IPS DF 6.9 (cell line): Measurements from ENCODE around the gene COLEC12.
A peak's percentile ranks its signal among the peaks of the same experiment; 100 is the strongest.

Source experiments
- DNase-seq: peaks from one replicate; pipeline ENCODE4 v3.0.0-alpha.2; 2013; ENCODE audit warnings: low read depth, low spot score
- H3K27ac ChIP-seq: one replicate; pipeline ENCODE4 v1.5.1; 2013; ENCODE audit warnings: low read length, control low read depth
- H3K27me3 ChIP-seq: 2 replicates; pipeline ENCODE4 v1.6.1; 2013; ENCODE audit warnings: mild to moderate bottlenecking, low read length; ENCODE audit not compliant: control insufficient read depth, insufficient read depth
- H3K36me3 ChIP-seq: 2 replicates; pipeline ENCODE4 v1.6.1; 2013; ENCODE audit warnings: low read length; ENCODE audit not compliant: control insufficient read depth, insufficient read depth
- H3K4me1 ChIP-seq: 2 replicates; pipeline ENCODE4 v1.6.1; 2013; ENCODE audit warnings: low read length; ENCODE audit not compliant: control insufficient read depth, insufficient read depth
- H3K4me3 ChIP-seq: 2 replicates; pipeline ENCODE4 v1.5.1; 2013; ENCODE audit warnings: mild to moderate bottlenecking, low read length
- H3K9me3 ChIP-seq: 2 replicates; pipeline ENCODE4 v1.6.1; 2013; ENCODE audit warnings: low read length, inconsistent platforms; ENCODE audit not compliant: control insufficient read depth, insufficient read depth
- WGBS: extraction: QIAGEN DNeasy Blood & Tissue Kit; methylation state at CpG from one replicate; pipeline ENCODE4 v1.1.7; 2013; ENCODE audit warnings: mixed read lengths, missing lambda C conversion rate; ENCODE audit not compliant: insufficient read length, insufficient coverage; 5-methylcytosine and 5-hydroxymethylcytosine counted together

The COLEC12 gene

GRCh38 chr18:492451-492850 lies 8.1 kb downstream of the COLEC12 start:
- no peak overlapping the region for H3K4me3 ChIP-seq
- H3K9me3 ChIP-seq, result no peaks in the 10 kb centered on the region
- H3K4me1 ChIP-seq, result no peaks in the 10 kb centered on the region
- WGBS, result no CpG with 5 or more reads among the region's 5 CpGs
- no peak overlapping the region for H3K27ac ChIP-seq
- no peak for DNase-seq
- H3K36me3 ChIP-seq, result no peaks in the 10 kb centered on the region
- H3K27me3 ChIP-seq, result no peaks in the 10 kb centered on the region

GRCh38 chr18:490624-491023 lies 9.9 kb downstream of the COLEC12 start:
- DNase-seq, result no peak
- H3K27ac ChIP-seq, result no peak overlapping the region
- no peaks in the 10 kb centered on the region for H3K9me3 ChIP-seq
- no CpG with 5 or more reads among the region's 4 CpGs for WGBS
- H3K27me3 ChIP-seq, result no peaks in the 10 kb centered on the region
- no peaks in the 10 kb centered on the region for H3K36me3 ChIP-seq
- H3K4me1 ChIP-seq, result no peaks in the 10 kb centered on the region
- no peak overlapping the region for H3K4me3 ChIP-seq

DNA sequence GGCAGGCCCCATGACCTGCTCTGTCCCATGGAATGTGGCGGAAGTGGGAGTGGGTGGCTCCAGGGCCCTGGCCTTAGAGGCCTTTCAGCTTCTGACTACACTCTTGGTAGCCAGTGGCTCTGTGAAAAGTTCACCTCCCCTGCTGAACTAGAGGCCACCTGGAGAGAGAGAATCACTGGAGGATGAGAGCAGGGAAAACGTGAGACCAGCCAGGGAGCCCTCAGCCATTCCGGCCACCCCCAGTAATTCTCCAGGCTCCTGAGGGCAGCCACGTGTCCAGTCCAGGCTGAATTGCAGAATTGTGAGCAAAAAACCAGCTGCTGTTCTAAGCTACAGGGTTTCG lies 10.5 kb downstream of the COLEC12 start:
- Histone ChIP-seq H3K9me3 (no peaks in the 10 kb centered on the region), H3K4me3 (no peak overlapping the region), H3K27ac (no peak overlapping the region), H3K36me3 (no peaks in the 10 kb centered on the region), H3K4me1 (no peaks in the 10 kb centered on the region), H3K27me3 (no peaks in the 10 kb centered on the region)
- WGBS, result no CpG with 5 or more reads among the region's 5 CpGs
- no peak for DNase-seq

- H3K27me3 ChIP-seq, result no peaks in the 10 kb centered on the region
- no peak overlapping the region for H3K4me3 ChIP-seq
- no peak overlapping the region for H3K27ac ChIP-seq
- no peaks in the 10 kb centered on the region for H3K9me3 ChIP-seq
- no peaks in the 10 kb centered on the region for H3K36me3 ChIP-seq
- WGBS, result no CpG with 5 or more reads among the region's 8 CpGs
- H3K4me1 ChIP-seq, result no peaks in the 10 kb centered on the region
- no peak for DNase-seq
These were observed 11.1 kb downstream of the COLEC12 start for GRCh38 chr18:489244-490023.

GRCh38 chr18:486929-487740 lies 13.4 kb downstream of the COLEC12 start:
- Histone ChIP-seq H3K4me1 (no peaks in the 10 kb centered on the region), H3K9me3 (no peaks in the 10 kb centered on the region), H3K27me3 (no peaks in the 10 kb centered on the region), H3K36me3 (no peaks in the 10 kb centered on the region), H3K4me3 (no peak overlapping the region), H3K27ac (no peak overlapping the region)
- no peak for DNase-seq
- WGBS, result 100% methylated on average over 1 of the region's 3 CpGs

- H3K9me3 ChIP-seq, result no peaks in the 10 kb centered on the region
- no peaks in the 10 kb centered on the region for H3K36me3 ChIP-seq
- no peaks in the 10 kb centered on the region for H3K27me3 ChIP-seq
- H3K27ac ChIP-seq, result no peak overlapping the region
- no peak for DNase-seq
- no CpG with 5 or more reads among the region's 4 CpGs for WGBS
- no peaks in the 10 kb centered on the region; the same call in 1 of the 2 replicates for H3K4me1 ChIP-seq
- no peak overlapping the region for H3K4me3 ChIP-seq
These were observed 15.6 kb downstream of the COLEC12 start for GRCh38 chr18:484749-485464.

- no peak overlapping the region for H3K4me3 ChIP-seq
- H3K36me3 ChIP-seq, result no peaks in the 10 kb centered on the region
- WGBS, result no CpG with 5 or more reads among the region's 5 CpGs
- H3K9me3 ChIP-seq, result no peaks in the 10 kb centered on the region
- H3K27ac ChIP-seq, result no peak overlapping the region
- H3K27me3 ChIP-seq, result no peaks in the 10 kb centered on the region
- no peak for DNase-seq
- peaks cover 1% of the 10 kb centered on the region for H3K4me1 ChIP-seq
These were observed 21.8 kb downstream of the COLEC12 start for GRCh38 chr18:478681-479080.

DNA sequence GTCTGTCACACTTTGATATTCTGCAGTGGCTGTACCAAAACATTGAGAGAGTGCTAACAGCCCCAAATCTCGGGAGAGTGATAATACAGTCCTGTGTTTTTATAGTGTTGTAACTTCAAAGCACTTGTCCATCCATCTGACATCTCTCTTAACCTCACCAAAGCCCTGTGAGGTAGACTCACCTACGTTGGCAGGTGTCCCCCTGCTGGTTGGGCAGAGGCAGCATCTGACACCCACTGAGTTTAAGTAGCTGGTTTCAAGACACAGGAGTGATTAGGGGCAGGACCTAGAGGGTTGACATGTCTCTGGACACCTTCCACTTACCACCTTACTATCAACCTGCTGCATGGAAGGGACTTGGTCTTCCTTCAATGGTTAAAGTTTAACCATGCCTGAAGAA lies 22.9 kb downstream of the COLEC12 start:
- no peak overlapping the region for H3K27ac ChIP-seq
- no peaks in the 10 kb centered on the region for H3K9me3 ChIP-seq
- peaks cover 1% of the 10 kb centered on the region for H3K4me1 ChIP-seq
- DNase-seq, result no peak
- no peak overlapping the region for H3K4me3 ChIP-seq
- WGBS, result no CpG with 5 or more reads among the region's 2 CpGs
- no peaks in the 10 kb centered on the region for H3K36me3 ChIP-seq
- H3K27me3 ChIP-seq, result no peaks in the 10 kb centered on the region

DNA sequence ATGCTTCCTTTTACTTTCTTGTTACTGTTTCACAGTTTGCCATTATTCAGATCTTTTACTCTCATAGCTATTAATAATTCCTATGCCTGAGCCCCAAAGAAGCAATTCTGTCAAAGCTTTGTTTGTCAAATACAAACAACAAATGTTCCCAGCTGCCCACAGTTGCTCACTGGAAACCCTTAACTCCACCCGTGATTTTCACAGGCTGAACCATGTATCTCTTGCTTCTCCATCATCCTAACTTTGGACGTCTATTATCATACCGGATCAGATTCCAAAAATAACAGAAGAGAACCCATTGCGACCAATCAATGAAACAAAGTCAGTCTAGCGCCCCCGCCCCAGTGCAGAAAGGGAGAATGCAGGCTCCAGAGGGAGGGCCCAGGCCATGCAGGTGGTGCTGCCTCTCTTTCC lies 24.2 kb downstream of the COLEC12 start:
- WGBS, result no CpG with 5 or more reads among the region's 6 CpGs
- Histone ChIP-seq H3K9me3 (no peaks in the 10 kb centered on the region), H3K27ac (no peak overlapping the region), H3K4me3 (no peak overlapping the region), H3K36me3 (no peaks in the 10 kb centered on the region), H3K27me3 (no peaks in the 10 kb centered on the region), H3K4me1 (peaks cover 1% of the 10 kb centered on the region)
- no peak for DNase-seq

- DNase-seq, result peak; percentile 54
- no peak overlapping the region for H3K4me3 ChIP-seq
- no peaks in the 10 kb centered on the region for H3K36me3 ChIP-seq
- peaks cover 1% of the 10 kb centered on the region; the same call in 1 of the 2 replicates for H3K4me1 ChIP-seq
- H3K9me3 ChIP-seq, result no peaks in the 10 kb centered on the region
- H3K27ac ChIP-seq, result no peak overlapping the region
- H3K27me3 ChIP-seq, result no peaks in the 10 kb centered on the region
- no CpG with 5 or more reads among the region's 12 CpGs for WGBS
These were observed 25.1 kb downstream of the COLEC12 start for GRCh38 chr18:475202-476031.
